NK-92 treated with Interleukin-12 subunit alpha and Interleukin-12 subunit beta, amount 100 ng/mL, for 24 hours (cell line): Measurements from ENCODE around the gene MANSC4.
A peak's percentile ranks its signal among the peaks of the same experiment; 100 is the strongest.

Experiments
- DNase-seq: peaks from one replicate; lab custom pipeline; 2025; lab: John Stamatoyannopoulos, UW

Gene MANSC4

DNA sequence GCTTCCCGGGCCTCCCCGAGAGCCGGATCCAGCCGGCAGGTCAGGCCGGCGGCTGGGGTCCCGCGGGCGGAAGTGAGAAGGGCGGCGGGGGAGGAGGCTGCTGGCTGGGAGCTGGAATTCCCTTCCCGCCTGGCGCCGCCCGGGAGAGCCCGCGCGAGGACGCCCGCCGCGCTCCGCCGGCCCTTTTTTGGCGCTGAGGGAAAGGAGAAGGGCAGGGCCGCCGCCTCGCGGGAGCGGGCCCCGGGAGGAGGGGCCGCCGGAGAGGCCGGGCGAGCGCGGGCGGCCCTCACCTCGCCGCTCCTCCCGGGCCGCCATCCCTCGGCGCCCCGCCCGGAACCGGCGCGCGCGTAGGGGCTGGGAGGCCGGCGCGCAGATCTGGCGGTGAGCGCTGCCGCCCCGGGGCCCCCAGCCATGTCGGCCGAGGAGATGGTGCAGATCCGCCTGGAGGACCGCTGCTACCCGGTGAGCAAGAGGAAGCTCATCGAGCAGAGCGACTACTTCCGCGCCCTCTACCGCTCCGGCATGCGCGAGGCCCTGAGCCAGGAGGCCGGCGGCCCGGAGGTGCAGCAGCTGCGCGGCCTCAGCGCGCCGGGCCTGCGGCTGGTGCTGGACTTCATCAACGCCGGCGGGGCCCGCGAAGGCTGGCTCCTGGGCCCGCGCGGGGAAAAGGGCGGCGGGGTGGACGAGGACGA lies at the start of gene MANSC4, which contains the start of gene KLHL42:
TSS of gene MANSC4 (minus strand) at position 317 of the 692 bp plus-strand sequence. CDS start 8,960 bp downstream, outside the sequence.
TSS of gene KLHL42 (plus strand) at position 314 of the 692 bp plus-strand sequence. CDS start at position 412, 98 bp downstream.
- DNase-seq, result peak; percentile 57

DNA sequence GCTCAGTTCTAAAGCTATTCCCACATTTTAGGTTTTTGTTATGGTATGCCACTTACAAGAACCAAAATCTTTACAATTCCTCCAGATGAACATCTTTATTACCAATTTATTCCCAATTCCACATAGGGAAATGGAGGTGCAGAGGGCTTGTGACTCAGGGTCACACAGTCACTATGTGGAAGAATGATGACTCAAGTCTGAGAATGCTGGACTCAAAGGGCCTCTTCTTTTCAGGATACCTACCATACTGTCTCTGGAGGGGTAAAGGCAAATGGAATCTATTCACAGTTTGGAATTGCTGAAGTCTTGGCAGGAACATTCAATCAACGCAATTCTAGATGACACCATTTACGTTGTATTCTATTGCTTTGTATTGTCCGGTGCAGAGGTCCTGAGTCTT lies 48.2 kb upstream of the MANSC4 start:
- no peak for DNase-seq

GRCh38 chr12:27826076-27826475 lies 46.0 kb upstream of the MANSC4 start:
- DNase-seq, result no peak

DNA sequence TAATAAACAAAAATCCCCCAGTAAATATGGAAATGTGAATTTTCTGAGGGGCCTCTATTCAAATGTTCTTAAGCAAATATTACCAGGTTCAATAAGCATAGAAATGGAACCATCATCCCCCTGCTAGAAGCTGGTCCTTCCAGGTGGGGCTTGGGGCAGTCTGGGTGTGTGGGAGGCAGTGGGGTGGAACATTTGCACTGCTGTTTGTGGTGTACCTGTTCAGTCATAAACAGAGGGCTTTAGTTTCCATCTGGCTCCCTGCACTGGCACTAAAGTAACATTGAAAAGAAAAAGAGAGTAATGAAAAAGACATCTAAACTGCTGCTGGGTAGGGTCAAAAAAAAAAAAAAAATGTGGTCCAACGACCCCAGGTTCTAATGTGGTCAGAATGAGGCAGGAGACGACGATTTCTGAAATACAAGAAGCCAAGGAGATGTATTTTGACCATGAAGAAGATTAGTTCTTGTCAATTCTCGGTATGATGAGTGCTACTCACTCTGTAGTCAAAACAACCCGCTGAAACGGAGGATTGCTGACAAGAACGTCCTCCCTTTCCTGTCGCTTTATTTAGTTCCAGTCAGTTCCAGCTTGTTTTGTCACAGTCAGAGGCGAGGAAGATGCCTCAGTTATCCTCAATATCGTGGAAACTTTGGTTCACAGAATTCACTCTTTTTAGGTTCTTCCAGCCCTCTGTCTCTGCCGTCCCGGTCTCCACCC lies 44.2 kb upstream of the MANSC4 start:
- no peak for DNase-seq

GRCh38 chr12:27823038-27823437 lies 43.0 kb upstream of the MANSC4 start:
- no peak for DNase-seq

DNA sequence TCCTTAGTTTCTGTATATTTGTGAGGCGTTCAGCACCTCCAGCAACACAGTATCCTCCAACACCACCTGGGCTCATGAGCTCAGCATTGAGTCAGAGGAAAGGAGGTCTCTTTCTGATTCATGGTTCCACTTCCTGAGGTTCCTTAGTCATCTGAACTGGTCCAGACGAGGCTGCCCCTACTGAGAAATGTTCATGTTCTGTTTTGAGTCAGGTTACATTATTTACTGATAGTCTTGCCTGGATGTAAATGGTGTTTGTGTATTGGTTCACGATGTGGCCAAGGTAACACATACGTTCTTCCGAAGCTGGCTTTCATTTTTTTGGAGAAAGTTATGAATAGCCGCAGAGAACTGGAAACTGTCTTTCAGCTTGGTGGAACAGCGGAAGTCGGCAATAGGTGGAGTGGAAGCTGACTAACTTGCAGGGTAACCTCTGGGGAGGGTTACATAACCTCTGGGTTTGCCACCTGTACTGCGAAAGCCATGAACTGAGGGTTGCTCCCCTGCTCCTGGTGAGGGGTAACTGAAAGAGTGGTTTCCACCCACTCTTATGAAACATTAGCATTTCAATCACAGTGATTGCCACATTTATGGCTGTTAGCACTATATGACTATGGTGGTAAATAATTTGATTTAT lies 42.2 kb upstream of the MANSC4 start:
- DNase-seq, result peak; percentile 84

- peak; percentile 45 for DNase-seq
Observed at GRCh38 chr12:27821259-27821973, 41.4 kb upstream of the MANSC4 start.

DNA sequence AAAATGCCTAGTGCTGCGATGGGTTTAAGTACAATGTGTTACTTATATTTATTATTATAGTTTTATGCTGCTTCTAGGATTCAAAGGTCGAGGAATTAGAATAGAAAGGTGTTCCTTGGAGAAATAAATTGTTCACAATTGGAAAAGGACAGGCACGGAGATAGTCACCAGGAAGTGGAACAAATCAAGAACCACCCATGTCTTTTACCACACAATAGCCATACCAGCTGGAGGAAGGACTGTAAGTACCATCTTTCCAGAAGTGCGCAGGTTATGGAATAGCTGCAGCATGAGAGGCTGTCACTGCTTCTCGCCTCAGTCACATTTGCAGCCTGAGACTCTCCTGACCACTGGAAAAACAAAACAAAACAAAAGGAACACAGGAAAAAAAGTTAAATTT lies 40.5 kb upstream of the MANSC4 start:
- DNase-seq, result no peak

DNA sequence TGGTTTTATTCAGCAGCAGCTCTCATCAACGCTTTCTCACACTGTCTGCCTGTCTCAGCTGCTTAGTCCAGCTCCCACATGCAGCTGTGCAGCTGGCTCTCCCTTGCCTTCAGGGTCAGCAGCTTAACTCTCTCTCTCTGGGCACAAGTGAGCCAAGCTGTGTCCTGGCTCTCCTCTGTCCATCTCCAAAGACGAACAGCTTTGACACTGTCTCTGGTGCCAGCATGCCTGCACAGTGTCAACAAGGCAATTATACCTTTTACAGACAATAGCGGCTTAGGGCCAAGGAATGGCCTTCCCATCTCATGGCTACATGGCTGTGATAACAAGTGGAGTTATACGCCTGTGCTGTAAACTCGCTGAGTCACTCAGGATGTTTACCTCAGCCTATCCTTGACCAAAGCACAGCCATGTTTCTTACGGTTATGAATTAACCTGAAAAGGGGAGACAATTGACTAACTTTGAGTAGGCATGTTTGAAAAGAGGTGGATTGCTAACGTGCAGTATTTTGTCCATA lies 38.4 kb upstream of the MANSC4 start:
- no peak for DNase-seq

- DNase-seq, result no peak
Observed at GRCh38 chr12:27817766-27818165, 37.7 kb upstream of the MANSC4 start.

DNA sequence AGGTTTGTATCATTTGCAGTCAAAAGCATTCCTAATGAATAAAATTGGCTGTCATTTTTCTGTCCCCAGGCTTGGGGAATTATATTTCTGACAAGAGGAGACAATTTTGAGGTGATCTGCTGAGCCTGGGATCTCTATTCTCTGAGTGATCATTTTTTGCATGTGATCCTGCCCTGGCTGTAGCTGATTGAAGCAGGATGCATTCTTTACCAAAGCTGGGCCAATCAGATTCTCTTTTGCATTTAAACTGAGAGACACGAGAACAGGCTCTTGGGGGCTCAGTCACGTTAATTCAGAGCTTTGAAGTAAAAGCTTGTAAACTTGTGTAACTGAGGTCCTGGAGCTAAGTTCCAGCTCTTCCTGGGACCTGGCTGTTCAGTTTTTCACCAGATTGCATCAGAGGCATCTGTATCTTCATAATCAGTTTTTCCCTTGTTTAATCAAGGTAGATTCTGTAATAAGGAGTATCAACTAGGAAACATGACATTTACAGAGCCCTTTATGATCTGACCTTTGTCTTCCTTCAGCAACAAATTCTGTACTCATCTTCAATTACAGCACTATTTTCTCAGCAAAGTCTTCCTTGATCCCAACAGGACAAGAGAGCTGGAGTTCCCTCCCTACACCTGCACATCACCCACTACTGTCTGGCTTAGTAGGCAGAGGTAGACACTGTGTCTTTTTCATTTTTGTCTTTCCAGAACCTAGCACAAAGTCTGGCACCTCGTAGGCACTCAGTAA lies 35.0 kb upstream of the MANSC4 start:
- no peak for DNase-seq

GRCh38 chr12:27814411-27814810 lies 34.4 kb upstream of the MANSC4 start:
- no peak for DNase-seq

DNA sequence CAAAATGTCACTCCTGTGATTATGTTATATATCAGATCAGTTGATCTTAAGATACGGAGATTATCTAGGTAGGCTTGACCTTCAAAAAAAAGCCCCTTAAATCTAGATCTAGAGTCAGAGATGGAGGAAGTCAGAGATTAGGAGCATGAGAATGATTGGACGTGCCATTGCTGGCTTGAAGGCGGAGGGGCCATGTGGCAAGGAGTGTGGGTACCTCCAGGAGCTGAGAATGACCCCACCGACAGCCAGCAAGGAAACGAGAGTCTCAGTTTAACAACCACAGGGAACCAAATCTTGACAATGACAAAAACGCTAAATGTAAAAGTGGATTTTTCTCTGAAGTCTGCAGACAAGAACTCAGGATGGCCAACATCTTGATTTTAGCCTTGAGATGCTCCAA lies 32.5 kb upstream of the MANSC4 start:
- DNase-seq, result no peak

DNA sequence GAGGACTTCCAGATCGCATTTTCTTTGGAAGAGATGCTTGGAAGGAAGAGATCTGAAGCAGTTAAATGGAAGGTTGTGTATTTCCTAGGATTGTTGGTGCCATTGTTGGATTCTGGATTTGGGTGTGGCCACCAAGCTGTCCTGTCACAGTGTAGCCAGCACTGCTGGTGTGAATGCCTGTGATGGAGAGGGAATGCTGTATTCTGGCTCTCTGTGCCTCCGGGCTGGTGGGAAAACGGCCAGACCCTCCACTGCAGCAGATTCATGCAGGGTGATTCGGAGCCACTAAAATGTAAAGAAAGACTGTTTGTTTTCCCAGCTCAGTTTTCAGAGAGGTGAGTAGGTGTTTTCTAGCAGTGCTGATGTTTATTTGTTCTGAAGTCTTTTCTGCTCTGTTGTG lies 30.7 kb upstream of the MANSC4 start:
- DNase-seq, result no peak

GRCh38 chr12:27808841-27809240 lies 28.8 kb upstream of the MANSC4 start:
- no peak for DNase-seq

DNA sequence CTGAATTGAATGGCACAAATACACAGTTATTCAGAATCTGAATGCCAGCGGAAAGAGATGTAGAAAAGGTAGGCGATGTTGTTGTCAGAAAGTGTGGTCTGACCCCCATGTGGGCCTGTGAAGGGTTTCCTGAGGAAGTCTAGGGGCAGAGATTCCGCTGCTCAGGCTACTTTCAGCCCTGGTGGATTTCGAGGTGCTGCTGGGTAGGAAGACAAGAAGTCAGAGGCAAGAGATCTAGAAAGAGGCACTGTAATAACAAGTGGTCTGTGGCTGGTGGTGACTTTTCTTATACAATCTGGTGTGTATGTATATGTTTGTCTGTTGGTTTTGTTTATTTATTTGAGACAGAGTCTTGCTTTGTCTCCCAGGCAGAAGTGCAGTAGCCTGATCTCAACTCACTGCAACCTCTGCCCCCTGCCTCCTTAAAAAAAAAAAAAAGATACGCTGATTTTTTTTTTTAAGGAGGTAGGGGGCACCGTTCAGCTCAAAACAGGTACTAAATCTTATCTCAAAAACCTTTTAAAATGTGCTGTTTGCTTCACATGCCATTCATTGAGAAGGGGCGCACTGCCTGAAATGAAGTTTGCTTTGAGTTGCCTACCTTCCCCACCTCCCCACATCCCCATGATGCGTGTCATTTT lies 27.1 kb upstream of the MANSC4 start:
- no peak for DNase-seq

- DNase-seq, result no peak
Observed at GRCh38 chr12:27806259-27806658, 26.2 kb upstream of the MANSC4 start.

DNA sequence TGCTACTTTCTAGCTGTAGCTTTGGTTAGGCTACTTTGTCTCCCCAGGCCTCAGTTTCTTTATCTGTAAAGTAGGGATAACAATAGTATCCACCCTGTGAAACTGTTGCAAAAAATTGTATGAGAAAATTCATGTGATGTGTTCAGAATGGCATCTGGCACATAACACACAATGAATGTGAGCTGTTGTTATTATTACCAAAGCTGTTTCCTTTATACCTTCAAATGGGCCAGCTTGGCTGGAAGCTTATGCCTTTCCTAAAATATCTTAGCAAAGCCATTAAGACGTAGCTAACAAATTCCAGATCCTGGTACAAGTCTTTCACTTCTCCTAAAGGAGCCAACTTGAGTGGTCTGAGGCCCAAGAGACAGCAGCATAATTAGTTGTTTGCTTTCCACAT lies 25.2 kb upstream of the MANSC4 start:
- DNase-seq, result no peak

DNA sequence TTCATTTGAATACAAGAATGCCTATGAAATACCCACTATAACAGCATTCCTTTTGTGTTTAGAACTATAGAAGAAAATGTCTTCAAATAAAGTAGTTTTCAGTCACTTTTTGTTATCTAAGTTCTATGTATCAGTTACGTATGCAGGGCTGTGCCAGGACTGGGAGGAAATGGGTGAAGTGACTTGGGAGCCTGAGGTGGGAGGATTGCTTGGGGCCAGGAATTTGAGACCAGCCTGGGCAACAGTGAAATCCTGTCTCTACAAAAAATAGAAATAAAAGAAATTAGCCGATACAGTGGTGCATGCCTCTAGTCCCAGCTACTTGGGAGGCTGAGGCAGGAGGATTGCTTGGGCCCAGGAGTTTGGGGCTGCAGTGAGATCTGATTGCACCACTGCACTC lies 22.9 kb upstream of the MANSC4 start:
- no peak for DNase-seq

DNA sequence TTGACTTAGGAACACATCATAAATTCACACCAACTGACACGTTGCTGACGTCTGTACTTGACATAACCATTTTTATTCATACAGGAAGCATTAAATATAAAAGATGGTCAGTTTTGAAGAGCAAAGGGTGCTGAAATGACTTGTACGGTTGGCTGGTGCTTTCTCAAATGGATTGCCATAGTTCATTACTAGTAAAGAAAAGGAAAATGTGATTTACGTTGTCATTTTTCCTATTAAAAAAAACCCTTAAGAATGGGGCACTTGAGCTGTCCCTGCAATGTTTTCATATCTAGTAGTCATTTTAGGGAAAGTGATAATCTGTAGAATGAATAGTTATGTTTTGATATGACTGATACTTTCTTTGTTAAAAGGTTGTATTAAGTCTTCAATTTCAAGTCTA lies 22.5 kb upstream of the MANSC4 start:
- no peak for DNase-seq

GRCh38 chr12:27801630-27802029 lies 21.6 kb upstream of the MANSC4 start:
- no peak for DNase-seq
